ENCODE data around the gene TET1. TPM values are rescaled to one million over a fixed set of nuclear protein-coding genes. Genes with fewer than 3 reads are reported as not detected.
A peak's percentile ranks its signal among the peaks of the same experiment; 100 is the strongest.
"Not testable (repeated sequence)": the region's sequence is repeated elsewhere in the genome, so short reads cannot be mapped to it uniquely, and the experiment has no call there.

TET1 gene
- polyA plus RNA-seq, 1 donor, result 12.7 TPM

DNA sequence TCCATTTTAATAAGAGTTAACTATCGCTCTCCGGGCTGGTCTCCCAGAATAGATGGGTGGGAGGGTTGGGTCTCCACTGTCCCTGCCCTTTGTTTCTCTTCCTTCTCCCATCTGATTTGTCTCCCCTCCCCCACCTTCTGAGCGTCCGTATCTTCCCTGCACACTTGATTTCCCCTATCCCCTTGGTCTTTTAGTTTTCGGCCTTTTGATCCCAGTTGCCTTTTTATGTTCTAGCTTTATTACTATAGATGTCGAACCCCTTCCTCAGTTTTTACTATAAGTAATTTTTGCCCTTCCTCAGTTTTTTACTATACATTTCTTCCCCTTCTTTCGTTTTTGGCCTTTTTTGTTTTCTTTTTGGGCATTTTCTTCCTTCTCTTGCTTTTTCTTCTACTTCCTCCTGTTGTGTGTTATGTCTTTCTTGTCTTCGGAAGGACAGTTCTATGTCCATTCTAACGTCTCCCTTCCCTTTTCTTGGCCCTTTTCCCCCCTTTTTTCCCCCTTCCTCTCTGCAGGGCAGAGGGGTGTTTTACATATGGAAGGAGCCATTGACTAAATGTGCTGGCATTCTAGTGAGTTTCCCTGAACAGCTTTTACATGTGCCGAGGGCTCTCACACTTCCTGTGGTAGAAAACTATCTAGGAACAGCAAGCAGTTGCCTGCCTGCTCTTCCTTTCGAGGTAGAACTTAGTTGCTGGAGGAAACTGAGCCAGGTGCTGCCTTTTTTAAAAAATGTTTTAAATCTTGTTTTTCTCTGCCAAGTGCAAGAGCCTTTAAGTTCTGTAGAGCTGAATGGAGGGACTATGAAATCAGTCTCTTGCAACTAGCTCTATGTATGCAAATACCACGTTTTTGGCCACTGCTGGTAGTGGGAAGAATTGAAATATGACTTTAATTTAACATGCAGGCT lies 2.8 kb downstream of the TET1 start:
- DNase-seq, result peak; percentile 7

DNA sequence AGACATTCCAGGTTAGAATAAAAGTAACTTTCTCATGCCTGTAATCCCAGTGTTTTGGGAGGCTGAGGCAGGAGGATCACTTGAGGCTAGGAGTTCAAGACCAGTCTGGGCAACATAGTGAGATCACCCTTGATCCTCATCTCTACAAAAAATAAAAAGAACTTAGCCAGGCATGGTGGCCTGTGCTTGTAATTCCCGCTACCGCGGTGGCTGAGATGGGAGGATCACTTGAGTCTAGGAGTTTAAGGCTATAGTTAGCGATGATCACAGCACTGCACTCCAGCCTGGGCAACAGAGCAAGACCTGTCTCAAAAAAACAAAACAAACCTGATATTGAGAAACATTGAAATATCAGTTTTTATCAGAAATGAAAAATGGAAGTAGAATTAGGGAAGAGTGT lies 4.6 kb downstream of the TET1 start:
- DNase-seq, result no peak

DNA sequence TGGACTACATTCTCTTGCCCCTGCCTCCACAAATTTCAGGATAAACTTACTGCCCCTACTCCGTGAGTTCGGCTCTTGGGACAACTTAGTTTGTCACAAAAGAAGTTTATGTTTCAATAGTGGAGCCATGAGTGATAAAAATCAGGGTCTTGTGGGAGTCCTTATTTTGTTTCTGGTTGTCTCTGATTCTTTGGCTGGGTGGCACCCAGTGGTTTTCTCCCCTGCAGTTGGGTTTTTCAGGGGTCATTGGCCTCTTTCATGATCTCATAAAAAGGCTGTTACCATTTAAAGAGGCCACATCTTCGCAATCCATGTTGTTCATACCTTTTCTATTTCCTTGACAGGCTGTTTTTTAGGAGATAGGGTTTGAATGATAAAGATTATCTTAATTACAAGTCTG lies 5.5 kb downstream of the TET1 start:
- no peak for DNase-seq

DNA sequence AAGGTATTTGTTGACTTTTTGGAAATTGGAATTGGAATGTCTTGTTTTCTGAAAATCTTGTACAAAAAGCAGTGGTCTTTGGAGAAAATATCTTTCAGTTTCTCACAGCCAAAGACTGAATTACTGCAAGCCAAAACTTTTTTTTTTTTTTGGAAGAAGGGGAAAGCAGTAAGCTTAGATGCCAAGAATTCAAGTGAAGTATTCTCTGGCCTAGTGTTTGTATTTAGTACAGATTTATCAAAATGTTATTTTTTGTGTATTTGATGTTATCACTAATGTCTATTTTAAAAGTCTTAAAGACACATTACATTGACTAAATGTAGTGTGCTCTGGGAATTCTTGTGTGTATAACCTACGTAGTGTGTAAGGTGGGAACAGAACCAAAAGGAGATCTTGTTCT lies 6.2 kb downstream of the TET1 start:
- DNase-seq, result no peak

DNA sequence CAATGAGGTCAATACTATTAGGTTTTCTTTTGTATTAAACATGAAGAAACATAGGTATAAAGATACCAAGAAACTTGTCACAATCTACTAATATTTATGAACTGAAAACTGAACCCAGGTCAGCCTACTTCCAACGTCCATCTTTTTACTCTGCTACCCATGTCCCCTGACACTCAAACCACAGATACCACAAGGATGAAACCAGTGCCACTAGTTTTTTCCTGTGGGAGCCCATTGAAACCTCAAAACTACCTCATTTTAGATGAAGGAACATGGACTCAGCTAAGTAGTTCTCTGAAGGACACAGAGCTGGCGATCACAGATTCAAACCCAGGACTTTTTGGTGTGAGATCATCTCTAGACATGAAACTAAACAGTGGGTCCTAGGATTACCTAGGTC lies 6.8 kb downstream of the TET1 start:
- no peak for DNase-seq

DNA sequence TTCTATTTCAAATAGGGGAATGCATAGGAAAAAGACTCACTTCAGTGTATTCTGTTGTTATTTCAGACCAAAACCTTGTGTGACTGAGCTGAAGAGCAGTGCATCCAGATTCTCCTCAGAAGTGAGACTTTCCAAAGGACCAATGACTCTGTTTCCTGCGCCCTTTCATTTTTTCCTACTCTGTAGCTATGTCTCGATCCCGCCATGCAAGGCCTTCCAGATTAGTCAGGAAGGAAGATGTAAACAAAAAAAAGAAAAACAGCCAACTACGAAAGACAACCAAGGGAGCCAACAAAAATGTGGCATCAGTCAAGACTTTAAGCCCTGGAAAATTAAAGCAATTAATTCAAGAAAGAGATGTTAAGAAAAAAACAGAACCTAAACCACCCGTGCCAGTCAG lies 12.0 kb downstream of the TET1 start:
- DNase-seq, result no peak

DNA sequence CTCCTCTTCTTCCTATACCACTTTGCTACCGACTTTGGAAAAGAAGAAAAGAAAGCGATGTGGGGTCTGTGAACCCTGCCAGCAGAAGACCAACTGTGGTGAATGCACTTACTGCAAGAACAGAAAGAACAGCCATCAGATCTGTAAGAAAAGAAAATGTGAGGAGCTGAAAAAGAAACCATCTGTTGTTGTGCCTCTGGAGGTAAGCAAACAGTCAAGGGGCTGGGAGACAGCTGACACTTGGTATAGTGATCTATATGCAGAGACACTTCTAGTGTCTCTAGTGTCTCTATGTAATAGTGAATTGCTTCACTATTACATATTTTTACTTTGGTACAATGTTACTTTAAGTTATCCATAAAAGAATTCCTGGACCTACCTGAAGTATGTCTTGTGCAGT lies 13.9 kb downstream of the TET1 start:
- no peak for DNase-seq

DNA sequence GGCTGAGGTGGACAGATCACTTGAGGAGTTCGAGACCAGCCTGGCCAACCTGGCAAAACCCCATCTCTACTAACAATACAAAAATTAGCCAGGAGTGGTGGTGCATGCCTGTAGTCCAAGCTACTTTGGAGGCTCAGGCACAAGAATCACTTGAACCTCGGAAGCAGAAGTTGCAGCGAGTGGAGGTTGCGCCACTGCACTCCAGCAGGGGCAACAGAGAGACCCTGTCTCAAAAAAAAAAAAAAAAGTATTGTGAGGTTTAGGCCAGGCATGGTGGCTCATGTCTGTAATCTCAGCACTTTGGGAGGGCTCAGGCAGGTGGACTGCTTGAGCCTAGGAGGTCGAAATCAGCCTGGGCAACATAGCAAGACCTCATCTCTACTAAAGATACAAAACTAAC lies 16.0 kb downstream of the TET1 start:
- DNase-seq, result no peak

DNA sequence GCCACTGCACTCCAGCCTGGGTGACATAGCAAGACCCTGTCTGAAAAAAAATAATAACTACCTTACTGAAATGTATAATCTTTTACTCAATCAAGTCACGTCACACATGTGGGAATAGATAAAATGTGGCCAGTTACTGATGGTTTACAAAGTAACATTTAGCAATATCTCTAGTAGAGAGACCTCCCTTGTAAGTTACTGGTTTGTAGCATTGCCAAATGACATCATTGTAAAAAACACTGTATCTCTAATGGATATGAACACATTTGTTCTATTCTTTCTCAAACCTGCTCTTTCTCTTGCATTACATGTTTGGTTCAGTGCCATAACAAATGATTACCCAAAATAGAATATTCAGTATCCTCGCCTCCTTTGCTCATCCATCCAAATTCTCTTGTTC lies 18.8 kb downstream of the TET1 start:
- DNase-seq, result no peak

DNA sequence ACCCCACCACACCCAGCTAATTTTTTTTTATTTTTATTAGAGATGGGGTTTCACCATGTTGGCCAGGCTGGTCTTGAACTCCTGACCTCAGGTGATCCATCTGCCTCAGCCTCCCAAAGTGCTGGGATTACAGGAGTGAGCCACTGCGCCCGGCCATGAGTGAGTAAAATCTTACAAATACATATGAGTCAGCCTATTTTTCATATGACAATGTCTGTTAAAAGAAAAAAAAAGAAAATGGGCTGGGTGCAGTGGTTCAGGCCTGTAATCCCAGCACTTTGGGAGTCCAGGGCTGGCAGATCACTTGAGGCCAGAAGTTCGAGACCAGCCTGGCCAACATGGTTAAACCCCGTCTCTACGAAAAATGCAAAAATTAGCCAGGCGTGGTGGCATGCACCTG lies 24.1 kb downstream of the TET1 start:
- DNase-seq, result not testable (repeated sequence)

DNA sequence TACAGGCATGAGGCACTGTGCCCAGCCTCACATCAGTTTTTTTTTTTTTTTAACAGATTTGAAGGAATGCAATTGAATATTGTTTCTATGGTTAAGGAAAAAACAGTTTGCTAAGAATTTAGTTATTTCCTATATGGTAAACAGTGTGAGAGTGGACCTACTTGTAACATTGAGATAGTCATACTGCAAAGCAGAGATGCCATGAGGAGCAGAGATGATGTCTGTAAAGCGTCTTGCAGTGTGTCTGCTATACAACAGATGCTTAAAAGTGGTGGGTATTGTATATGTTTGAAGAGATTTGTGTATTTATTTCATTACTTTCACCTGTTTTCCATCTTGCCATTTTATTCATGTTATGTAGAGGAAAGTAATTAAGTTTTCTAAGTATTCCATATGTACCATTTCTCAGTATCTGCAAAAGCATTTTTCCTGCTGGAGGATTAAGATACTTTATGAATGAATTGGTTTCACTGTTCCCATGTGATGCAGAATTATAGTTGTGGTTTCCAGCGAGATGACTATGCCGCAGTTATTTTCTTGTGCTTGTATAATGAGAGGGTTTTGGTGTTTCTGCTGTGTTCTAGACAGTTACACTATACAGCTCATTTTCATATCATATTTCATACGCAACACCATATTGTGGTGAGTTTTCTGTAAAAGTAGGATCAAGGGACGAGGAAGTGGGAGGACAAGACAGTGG lies 26.6 kb downstream of the TET1 start:
- DNase-seq, result no peak

DNA sequence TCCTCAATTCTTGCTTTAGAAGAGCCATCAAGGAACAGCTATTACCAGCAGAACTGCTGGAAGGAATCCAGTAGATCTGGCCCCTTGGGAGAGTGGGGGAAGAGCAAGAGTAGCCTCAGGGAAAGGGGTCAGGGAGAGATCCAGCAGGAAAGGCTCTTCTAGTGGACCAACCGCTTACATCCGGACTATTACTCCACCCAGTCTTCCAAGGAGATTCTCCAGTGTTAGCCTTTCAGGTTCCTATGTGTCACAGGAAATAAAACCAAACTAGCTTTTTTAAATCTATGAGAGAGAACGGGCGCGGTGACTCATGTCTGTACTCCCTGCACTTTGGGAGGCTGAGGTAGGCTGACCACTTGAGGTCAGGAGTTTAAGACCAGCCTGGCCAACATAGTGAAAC lies 34.3 kb downstream of the TET1 start:
- DNase-seq, result no peak

DNA sequence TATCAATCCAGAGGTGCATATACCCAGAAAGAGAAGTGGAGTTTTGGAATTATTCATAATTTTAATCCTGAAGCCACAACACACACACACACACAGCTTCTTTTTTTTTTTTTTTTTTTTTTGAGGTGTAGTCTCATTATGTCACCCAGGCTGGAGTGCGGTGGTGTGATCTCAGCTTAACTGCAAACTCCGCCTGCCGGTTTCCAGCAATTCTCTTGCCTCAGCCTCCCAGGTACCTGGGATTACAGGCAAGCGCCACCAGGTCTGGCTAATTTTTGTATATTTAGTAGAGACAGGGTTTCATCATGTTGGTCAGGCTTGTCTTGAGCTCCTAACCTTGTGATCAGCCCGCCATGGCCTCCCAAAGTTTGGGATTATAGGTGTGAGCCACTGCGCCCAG lies 35.4 kb downstream of the TET1 start:
- DNase-seq, result no peak

DNA sequence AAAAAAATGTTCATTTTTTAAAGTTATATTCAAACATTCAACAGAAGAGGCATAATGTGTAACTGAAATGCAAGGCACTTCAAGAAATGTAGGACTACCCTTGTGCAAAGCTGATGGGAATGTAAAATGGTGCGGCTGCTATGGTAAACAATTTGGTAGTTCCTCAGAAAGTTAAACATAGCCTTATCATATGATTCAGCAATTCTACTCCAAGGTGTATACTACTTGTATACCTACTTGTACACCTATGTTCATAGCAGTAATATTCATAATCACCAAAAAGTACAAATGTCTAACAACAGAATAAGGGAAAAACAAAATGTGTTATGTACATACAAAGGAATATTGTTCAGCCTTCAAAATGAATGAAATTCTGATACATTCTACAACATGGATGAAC lies 37.3 kb downstream of the TET1 start:
- no peak for DNase-seq

DNA sequence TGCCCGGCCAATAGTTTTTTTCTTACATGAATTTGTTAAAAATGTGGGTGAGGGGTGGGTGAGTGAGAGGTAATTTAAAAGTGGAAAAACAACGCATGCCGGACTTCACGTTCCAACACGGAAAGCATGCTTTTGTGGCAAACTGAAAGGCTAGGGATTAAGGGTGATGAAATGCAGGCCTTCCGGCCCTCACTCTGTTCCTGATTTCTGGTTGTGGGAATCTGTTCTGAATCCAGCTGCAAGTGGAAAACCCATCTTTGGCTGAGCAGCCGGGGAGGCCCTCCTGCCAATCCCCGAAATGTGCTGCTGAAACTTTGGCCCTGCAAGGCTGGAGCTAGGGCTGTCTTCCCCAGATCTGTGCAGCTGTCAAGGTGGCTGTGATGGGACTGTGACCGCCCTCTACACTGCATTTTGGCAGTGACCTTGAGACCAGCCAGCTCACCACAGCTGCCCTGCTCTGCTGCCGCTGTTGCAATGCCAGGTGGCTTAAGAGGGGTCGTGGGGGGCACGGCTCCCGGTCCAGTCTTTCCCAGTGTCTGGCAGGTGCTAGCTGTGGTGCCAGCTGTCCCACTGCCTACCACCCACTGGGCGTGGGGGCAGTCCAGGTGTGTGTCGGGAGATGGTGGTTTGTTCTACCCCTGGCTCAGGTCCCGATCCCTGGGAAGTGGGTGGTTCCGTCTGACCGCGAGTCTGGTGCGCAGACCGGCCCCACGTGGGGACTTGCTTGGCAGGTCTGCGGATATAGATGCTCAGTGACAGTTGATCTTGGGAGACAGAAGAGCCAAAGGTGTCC lies 39.0 kb downstream of the TET1 start:
- no peak for DNase-seq

DNA sequence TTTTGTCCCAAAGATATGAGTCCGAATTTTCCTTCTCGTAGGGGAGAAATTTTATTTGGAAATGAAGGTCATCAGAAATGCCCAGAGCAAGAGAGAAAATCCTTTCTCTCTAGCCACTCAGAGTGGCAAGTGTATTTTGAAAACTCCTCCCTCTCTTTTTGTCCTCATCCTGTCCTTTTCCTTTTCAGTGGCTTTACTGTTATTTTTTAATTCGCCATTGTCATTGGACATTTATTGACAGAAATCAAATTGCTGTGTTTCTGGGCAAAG lies 39.6 kb downstream of the TET1 start:
- no peak for DNase-seq

DNA sequence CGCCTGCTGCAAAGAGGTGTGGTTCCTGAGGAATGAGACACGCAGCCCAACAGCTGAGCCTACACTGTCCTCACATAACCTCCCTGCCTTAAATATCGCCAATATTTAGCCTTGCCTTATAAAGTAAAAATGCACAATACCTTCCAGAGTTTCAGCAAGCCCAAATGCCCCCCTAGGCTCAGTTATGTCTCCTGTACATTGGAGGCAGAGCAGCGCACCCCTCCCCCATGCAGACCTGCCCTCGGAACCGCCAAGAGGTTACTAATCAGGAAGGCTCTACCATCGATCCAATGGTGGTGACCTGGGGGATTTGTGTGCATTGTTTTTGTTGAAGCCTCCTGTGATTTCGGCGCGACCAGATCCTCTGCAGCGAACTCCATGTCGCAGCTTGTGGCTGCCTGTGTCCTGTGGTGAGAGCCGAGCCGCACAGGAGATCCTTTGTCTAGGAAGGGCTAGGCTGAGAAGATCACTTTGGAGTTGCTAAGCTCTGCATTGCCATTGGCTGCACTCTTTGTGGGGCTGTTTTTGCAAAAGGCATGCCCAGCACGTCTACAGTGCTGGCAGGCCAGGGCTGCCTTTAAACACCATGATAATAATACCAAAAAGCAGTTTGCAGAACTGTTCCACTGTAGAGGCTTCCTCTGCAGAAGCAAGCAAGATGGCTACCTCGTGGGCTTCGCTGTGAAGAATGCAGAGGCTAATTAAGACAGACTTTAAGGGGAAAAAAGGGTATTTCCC lies 40.1 kb downstream of the TET1 start:
- peak; percentile 86 for DNase-seq

DNA sequence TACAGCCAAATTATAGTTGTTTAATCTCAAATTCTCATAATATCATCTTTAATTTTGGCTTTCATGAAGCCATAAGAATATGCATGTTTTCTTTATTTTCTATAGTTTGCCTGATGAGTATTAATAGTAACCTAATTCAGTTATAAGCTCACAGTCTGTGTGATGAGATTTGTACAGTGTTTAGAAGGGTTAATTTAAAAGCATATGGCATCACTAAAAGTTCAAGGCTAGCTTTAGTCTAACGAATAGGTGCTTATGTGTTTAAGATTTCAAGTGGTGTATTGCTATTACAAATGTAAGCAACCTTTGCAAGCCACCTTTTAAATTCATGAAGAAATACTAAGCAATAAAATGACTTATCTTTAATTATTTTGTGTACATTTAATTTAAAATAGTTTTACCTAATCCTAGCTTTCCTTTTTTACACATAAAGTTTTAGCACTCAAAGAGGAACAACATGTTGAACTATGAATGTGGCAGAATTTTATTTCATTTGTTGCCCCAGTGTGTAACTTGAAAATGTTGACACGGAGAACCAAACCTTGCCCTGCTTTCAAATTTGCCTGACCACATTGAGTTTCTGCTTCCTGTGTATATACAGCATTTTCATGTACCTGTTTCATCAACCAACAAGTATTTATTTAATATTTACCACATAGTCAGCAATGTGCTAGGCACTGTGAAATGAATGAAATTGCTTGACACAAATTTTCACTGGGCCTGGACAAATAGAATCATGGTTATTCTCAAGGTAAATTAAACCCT lies 41.5 kb downstream of the TET1 start:
- no peak for DNase-seq

DNA sequence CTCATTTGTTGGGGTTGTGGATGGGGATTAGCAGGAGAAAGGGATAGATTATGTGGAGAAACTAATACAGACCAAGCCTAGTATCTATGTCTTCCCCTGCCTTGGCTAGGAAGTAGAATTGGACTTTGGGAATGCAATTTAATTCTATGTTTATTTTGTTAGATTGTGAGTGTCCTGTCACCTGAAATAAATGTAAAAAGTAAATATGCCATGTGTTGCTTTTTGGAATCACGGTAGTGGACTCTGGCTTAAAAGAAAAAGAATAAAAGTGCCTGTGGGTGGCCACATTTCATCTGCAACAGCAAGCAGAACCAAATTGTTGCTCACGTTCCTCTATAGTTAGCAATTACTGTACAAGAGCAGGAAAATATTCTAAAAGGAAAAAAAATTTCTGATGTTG lies 42.3 kb downstream of the TET1 start:
- no peak for DNase-seq

DNA sequence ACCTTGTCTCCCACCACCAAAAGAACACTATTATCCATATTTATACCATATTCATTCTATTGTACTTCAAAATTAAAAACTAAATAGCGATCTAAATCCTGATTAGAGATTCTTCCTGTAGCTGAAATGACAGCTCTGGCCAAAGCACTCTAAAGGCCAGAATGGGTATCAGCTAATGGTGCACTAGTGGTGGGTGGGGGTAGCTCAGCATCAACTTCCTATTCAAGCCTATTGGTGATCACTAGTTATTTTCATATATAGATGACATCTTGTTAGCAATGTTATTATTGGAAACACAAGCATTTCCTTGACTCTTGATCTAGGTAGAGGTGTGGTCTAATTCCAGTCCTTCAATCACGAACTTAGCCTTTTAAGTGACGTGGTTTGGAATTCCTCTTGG lies 43.6 kb downstream of the TET1 start:
- no peak for DNase-seq

DNA sequence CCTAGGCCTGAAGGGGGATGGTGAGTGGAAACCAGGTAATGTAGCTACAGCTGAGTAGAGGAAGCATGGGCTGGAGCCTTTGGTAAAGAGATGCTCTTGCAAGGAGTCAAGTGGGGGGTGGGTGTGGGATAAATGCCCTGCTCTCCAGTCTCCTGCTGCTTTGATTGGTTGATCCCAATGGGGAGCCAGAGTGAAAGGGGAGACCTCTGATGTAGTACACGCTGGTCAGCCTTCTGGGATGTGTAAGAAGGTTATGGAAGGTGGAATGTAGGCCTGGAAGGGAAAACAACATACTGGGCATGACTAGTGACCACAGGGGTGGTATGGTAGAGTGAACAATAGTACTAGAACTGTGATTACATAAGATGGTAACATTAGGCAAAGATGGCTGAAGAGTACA lies 44.3 kb downstream of the TET1 start:
- DNase-seq, result no peak

DNA sequence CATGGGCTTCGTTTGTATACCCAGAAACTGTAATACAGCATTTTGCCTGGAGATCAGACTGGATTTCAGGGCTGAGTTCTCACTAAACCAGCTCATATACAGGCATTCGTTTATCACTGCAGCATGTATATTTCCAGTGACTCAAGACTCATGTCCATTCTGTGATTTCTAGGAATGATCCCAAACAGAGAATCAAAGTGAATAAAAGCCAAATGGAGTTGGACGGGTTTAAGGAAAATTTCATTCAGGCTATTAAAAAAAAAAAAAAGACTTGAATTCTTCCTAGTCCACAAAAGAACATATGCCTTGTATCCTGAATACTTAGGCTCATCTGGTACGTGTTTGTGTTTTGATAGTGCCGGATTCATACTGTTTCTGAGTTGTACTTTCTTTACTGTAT lies 46.8 kb downstream of the TET1 start:
- no peak for DNase-seq
